T-helper 2 cell treated with Interferon-gamma antibody and Interleukin-4, amounts not matched to agents 5 μg/mL and 100 μg/mL, for 36 hours (primary cell): ENCODE data around the gene CARMIL1.

Experiments used
- DNase-seq: peaks from one replicate; pipeline ENCODE4 v3.0.0; 2021; ENCODE audit warnings: low spot score
- H3K27ac Mint-ChIP-seq: one replicate; pipeline ENCODE4 v1.8.0; 2021; ENCODE audit warnings: mild to moderate bottlenecking, mixed read lengths
- H3K27me3 Mint-ChIP-seq: one replicate; pipeline ENCODE4 v1.8.0; 2021; ENCODE audit warnings: low read depth, mixed read lengths
- H3K36me3 Mint-ChIP-seq: one replicate; pipeline ENCODE4 v1.8.0; 2021; ENCODE audit warnings: low read depth, mixed read lengths
- H3K4me1 Mint-ChIP-seq: one replicate; pipeline ENCODE4 v1.8.0; 2021; ENCODE audit warnings: low read depth, mixed read lengths
- H3K4me3 Mint-ChIP-seq: one replicate; pipeline ENCODE4 v1.8.0; 2022; ENCODE audit warnings: mild to moderate bottlenecking, moderate library complexity, mixed read lengths
- H3K9me3 Mint-ChIP-seq: one replicate; pipeline ENCODE4 v1.8.0; 2021; ENCODE audit warnings: mixed read lengths

The CARMIL1 gene

DNA sequence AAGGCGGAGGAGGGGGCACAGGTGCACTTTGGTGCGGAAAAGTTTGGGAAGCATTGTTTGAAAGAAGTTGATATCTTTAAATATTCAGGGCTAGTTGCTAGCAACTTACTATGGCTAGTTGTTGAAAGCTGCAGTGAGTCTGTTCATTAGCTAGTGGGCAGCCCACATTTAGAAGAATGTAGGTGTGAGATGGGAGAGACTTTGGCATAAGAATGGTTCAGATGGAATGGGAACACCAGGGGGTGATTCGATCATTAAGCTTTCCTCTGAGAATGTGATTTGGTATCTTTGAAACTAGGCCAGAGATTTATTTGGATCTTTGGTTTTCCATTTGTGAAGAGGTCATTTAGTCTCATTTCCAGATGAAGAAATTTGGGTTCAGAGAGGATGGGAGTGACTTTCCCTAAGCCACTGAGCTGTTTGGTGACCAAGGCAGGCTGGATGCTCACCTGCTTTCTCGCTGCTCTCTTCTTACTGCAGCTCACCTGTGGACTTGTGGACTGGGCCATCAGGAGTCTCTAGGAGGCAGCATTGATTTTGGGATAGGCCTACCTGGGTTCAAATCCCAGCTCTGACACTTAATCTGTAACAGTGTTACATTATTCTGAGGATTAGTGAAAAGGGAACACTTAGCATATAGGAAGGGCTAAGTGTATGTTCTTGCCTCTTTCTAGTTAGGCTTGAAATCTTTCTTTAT lies 62.9 kb downstream of the CARMIL1 start:
- no peaks in the 10 kb centered on the region for H3K4me1 Mint-ChIP-seq
- H3K27me3 Mint-ChIP-seq: no peaks in the 10 kb centered on the region
- no peak overlapping the region for H3K4me3 Mint-ChIP-seq
- no peaks in the 10 kb centered on the region for H3K36me3 Mint-ChIP-seq
- H3K27ac Mint-ChIP-seq: no peak overlapping the region
- no peaks in the 10 kb centered on the region for H3K9me3 Mint-ChIP-seq
- DNase-seq: no peak

DNA sequence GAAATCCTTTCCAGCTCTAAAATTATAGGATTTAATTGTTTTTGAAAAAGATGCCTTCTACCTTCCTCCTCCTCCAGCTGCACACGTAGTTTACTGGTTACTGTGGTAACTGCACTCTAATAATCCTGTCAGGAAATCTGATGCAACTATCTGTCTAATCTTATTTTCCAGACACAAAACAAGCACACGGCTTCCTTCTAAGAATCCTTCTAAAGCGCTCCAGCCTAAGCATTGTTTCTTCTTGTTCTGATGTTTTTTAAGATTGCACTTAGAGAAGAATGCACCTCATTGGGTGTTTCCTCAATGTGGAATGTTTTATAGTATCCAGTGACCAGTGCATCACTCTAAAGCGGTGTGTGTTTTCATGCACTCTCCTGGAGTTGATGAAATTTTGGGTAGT lies 63.6 kb downstream of the CARMIL1 start:
- H3K4me3 Mint-ChIP-seq: no peak overlapping the region
- no peaks in the 10 kb centered on the region for H3K4me1 Mint-ChIP-seq
- H3K27ac Mint-ChIP-seq: no peak overlapping the region
- DNase-seq: no peak
- H3K36me3 Mint-ChIP-seq: no peaks in the 10 kb centered on the region
- H3K27me3 Mint-ChIP-seq: no peaks in the 10 kb centered on the region
- H3K9me3 Mint-ChIP-seq: no peaks in the 10 kb centered on the region

DNA sequence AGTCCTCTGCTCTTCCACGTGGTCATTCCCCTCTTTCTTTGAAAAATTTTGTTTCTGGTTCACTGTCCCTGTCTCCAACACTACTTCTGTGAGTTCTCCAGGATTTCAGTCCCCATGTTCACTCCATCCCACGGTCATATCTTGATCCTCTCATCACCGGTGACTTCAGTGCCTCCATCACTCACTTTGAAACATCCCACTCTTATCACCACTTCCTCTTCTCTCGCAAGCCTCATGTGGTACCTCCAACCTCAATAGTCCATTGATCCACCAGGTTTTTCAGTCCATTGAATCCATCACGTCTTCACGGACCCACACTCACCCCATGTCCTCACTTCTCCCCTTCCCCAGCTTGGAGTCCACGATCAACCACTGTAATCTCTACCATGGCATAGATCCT lies 64.8 kb downstream of the CARMIL1 start:
- no peak for DNase-seq
- Mint-ChIP-seq H3K4me3 (no peak overlapping the region), H3K27me3 (no peaks in the 10 kb centered on the region), H3K9me3 (no peaks in the 10 kb centered on the region), H3K4me1 (no peaks in the 10 kb centered on the region), H3K27ac (no peak overlapping the region), H3K36me3 (no peaks in the 10 kb centered on the region)

DNA sequence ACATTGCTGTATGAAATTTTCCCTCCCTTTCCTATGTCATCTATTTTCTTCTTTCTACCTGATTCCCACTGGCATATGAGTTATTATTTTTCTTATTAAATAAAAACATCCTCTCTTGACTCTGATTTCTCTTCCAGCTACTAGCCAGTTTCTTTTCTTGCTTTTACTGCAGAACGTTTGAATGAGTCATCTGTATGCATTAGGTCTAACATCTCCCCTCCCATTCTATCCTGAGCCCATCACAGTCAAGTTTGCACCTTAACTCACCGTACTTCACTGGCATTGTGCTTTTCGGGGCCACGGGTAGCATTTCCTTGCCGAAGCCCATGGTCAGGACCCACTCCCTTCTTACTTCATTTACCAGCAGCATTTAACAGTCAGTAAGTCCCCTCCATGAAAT lies 65.7 kb downstream of the CARMIL1 start:
- no peak overlapping the region for H3K4me3 Mint-ChIP-seq
- no peaks in the 10 kb centered on the region for H3K9me3 Mint-ChIP-seq
- H3K27ac Mint-ChIP-seq: no peak overlapping the region
- H3K4me1 Mint-ChIP-seq: no peaks in the 10 kb centered on the region
- no peaks in the 10 kb centered on the region for H3K36me3 Mint-ChIP-seq
- DNase-seq: no peak
- H3K27me3 Mint-ChIP-seq: no peaks in the 10 kb centered on the region

DNA sequence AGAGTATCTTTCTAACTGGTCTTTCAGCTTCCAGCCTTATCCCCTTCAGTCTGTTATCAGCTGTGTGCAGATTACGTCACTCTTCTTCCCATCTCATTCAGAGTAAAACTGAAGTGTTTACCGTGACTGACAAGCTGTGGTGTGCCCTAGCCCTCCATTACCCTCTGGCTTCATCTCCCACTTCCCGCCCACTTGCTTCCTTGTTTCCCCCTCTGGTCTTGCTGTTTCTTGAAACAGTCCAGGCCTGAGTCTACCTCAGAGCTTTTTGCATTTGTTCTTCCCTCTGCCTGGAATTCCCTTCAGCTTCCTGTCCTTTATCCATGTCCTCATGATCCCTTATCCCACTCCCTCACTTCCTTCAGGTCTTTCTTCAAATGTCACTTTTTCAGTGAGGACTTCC lies 66.9 kb downstream of the CARMIL1 start:
- Mint-ChIP-seq H3K27me3 (no peaks in the 10 kb centered on the region), H3K27ac (no peak overlapping the region), H3K4me3 (no peak overlapping the region), H3K36me3 (no peaks in the 10 kb centered on the region), H3K9me3 (no peaks in the 10 kb centered on the region), H3K4me1 (no peaks in the 10 kb centered on the region)
- no peak for DNase-seq

DNA sequence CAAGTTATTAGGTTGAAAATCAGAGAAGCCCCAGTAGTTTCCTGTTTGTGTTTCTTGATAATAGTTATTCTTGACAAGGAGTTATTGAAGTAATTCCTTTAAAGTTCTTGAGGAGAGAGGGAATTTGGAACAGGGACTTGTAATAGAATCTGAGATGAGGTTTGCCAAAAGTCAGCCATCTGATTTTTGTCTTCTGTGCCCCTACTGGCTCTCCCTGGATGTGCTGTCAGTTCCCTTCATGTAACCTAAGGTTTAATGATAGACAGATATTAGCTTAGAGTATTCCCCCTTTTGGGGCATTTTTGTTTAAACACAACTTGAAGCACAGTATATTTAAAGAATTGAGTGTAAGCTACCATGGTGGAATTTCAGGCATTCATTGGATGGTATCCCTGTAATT lies 71.4 kb downstream of the CARMIL1 start:
- Mint-ChIP-seq H3K27ac (no peak overlapping the region), H3K9me3 (no peaks in the 10 kb centered on the region), H3K36me3 (no peaks in the 10 kb centered on the region), H3K4me3 (no peak overlapping the region), H3K27me3 (no peaks in the 10 kb centered on the region), H3K4me1 (no peaks in the 10 kb centered on the region)
- no peak for DNase-seq

DNA sequence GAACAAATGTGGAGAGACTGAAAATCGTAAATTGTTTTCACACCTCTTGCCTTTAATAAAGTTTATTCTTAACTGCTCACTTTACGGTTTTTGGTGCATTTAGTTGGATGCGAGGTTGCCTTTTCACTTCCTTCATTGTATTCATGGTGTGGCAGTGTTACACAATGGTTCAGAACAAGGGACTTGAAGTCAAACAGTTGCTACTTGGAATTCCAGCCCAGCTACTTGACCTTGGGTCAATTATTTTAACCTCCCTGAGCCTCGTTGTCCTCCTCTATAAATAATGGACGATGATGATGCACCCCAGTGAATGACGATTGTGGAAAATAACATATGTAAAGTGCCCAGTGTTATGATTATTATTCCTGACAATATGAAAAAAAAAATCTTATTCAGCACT lies 72.3 kb downstream of the CARMIL1 start:
- no peaks in the 10 kb centered on the region for H3K27me3 Mint-ChIP-seq

DNA sequence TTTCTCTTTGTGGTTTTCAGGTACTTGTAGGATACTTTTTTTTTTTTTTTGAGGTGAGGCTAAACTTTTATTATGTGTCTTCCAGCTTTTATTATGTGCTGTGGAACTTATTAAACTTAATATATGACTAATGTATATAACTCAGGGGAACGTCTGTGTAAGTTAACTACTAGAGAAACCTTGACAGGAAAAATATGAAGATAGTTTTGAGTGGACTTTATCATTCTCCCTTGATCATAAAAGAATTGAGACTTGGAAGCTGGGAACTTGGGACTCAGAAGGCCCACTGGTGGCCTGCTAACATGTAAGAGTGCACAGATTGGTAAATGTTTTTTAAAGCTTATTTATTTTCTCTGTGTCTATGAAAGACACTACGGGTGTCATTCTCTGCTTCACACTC lies 73.1 kb downstream of the CARMIL1 start:
- H3K4me3 Mint-ChIP-seq: no peak overlapping the region
- H3K36me3 Mint-ChIP-seq: no peaks in the 10 kb centered on the region

More for the DNA sequence above, 72.3 kb downstream of the CARMIL1 start:
- Mint-ChIP-seq H3K36me3 (no peaks in the 10 kb centered on the region), H3K4me1 (no peaks in the 10 kb centered on the region), H3K27ac (no peak overlapping the region), H3K9me3 (no peaks in the 10 kb centered on the region), H3K4me3 (no peak overlapping the region)
- DNase-seq: no peak

DNA sequence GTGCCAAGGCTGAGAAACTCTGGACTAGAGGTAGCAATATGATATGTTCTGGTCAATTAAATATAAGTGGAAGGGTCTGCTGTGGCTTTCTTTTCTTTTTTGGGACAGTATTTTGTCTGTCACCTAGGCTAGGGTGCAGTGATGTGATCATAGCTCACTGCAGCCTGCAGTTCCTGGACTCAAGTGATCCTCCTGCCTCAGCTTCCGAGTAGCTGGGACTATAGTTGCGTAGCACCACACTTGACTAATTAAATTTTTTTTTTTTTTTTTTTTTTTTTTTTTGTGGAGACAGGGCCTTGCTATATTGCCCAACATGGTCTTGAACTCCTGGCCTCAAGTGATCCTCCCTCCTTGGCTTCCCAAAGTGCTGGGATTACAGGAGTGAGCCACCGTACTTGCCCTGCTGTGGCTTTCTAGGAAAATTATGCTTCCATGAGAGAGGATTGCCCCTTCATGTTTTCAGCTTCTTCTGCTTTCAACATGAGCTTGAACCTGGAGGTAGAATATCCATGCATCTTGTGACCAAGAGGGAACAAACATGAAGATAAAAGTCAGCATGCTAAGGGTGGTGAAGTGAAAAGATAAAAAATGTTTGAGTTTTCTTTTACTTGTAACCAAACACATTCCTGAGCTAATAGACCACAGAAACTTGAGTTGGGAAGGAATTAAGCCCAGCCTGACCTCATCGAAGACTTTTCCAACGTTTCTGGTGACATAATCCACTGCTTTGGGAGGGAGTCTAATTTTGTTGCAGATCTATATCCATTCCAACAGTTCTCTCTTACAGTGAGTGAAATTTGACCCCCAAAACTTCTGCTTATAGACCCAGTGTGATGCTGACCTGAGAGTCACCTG lies 75.1 kb downstream of the CARMIL1 start:
- H3K36me3 Mint-ChIP-seq: no peaks in the 10 kb centered on the region
- no peaks in the 10 kb centered on the region for H3K27me3 Mint-ChIP-seq
- H3K27ac Mint-ChIP-seq: no peak overlapping the region
- H3K9me3 Mint-ChIP-seq: no peaks in the 10 kb centered on the region
- H3K4me1 Mint-ChIP-seq: no peaks in the 10 kb centered on the region
- DNase-seq: no peak
- H3K4me3 Mint-ChIP-seq: no peak overlapping the region

More for the DNA sequence above, 73.1 kb downstream of the CARMIL1 start:
- no peak overlapping the region for H3K27ac Mint-ChIP-seq
- no peaks in the 10 kb centered on the region for H3K9me3 Mint-ChIP-seq
- no peak for DNase-seq
- no peaks in the 10 kb centered on the region for H3K4me1 Mint-ChIP-seq
- no peaks in the 10 kb centered on the region for H3K27me3 Mint-ChIP-seq

DNA sequence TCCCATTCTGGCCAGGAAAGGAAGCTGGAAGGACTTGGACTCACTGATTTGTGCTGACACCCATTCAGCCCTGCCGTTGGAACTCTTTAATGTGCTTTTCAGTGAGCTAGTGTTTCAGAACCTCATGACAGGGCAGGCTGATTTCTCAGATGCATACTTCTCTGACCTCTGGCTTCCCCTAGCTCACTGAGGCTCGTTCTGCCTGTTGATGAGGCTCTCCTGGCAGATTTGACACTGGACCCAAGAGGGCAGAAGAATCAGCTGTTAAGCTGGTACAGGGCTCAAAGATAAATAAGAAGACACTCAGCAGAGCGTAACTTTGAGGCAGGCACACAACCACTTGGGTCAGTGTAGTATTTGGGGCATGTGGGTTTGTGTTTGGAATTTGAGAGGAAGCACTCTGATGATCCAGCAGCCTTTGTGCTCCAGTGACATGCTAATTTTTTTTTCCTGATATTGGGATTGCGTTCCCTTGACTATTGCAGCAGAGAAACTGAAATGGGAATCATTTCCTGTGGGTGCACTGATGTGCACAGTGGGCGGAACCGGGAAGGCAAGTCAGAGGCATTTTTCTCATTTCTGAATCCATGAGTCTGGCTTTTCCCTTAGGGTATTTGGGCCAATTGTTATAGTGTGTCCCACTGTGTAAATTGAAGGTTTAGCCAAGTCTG lies 80.2 kb downstream of the CARMIL1 start:
- Mint-ChIP-seq H3K4me1 (no peaks in the 10 kb centered on the region), H3K36me3 (no peaks in the 10 kb centered on the region), H3K27ac (no peak overlapping the region), H3K27me3 (no peaks in the 10 kb centered on the region), H3K9me3 (no peaks in the 10 kb centered on the region), H3K4me3 (no peak overlapping the region)
- no peak for DNase-seq

DNA sequence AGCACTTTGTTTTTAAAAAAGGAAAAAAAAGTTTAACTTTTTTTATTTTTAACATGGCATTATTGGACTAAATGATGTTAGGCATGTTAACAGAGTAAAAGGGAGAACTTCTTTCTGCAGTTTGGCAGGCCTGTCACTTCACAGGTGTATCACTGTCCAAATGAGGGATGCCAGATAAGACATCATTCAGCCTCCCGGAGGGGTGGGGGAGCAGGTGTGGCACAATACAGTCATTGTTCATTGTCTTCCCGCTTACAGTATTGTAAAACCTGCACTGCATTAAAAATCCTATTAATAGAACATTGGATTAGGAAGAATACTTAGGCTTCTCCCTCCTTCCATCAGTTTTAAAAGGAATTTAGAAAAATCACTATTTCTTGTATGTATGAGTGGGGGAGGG lies 80.7 kb downstream of the CARMIL1 start:
- Mint-ChIP-seq H3K9me3 (no peaks in the 10 kb centered on the region), H3K4me1 (no peaks in the 10 kb centered on the region), H3K27me3 (no peaks in the 10 kb centered on the region), H3K27ac (no peak overlapping the region), H3K36me3 (no peaks in the 10 kb centered on the region), H3K4me3 (no peak overlapping the region)
- no peak for DNase-seq

DNA sequence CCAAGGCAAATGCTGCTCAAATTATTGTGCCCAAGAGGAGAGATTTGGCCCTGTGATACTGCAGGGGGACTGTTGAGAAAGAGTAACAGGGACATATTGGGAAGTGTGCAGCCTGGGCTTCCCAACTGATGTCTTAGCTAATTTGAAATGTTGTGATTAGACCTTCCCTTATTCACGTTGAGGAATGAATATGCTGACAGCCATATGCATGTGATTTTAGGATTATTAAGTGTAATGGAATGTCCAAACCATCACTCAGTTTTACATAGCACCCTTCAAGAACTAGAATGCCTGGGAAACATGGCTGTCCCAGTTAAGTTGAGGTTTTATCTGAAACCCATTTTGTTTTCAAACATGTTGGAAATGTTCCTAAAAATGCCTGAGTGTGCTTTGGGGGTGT lies 81.4 kb downstream of the CARMIL1 start:
- Mint-ChIP-seq H3K4me3 (no peak overlapping the region), H3K4me1 (no peaks in the 10 kb centered on the region), H3K9me3 (no peaks in the 10 kb centered on the region), H3K27me3 (no peaks in the 10 kb centered on the region), H3K36me3 (no peaks in the 10 kb centered on the region), H3K27ac (no peak overlapping the region)
- no peak for DNase-seq

DNA sequence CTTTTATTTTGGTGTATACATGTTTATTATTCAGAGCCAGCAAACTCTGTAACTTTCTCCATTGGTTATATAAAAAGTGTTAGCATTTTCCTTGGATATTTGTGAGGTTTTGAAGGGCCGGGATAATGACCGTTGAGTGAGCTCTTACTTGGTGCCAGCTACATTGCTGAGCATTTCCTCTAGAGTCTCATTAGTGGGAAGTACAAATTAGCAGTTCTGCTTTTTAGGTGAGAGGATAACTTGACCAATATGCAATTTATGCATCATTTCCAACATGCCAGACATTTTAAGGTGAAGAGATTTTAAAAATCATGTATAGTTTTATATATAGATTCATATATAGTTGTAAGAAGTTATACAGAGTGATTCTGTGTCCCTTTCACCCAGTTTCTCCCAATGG lies 84.3 kb downstream of the CARMIL1 start:
- Mint-ChIP-seq H3K9me3 (no peaks in the 10 kb centered on the region), H3K36me3 (no peaks in the 10 kb centered on the region), H3K27me3 (no peaks in the 10 kb centered on the region), H3K4me1 (peaks cover 17% of the 10 kb centered on the region), H3K27ac (no peak overlapping the region), H3K4me3 (no peak overlapping the region)
- DNase-seq: no peak

DNA sequence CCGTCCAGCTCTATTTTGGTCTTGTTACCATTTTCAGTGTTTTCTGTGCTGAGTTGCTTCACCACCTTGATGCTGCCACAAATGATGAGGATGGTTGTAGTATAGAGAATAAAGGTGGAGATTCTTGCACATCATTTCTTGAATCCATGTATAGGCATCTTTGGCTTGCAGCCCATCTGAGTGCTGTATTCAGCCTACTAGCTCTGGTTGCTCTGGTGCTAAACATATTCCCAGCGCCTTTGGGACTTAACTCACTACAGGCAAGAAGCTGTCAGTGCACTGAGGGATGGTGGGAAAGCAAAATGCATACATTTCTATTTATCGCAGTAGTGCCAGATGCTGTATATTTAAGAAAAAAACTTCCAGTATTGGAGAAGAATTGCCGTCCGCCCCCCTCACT lies 86.0 kb downstream of the CARMIL1 start:
- Mint-ChIP-seq H3K9me3 (no peaks in the 10 kb centered on the region), H3K36me3 (no peaks in the 10 kb centered on the region), H3K27ac (no peak overlapping the region), H3K4me1 (peaks cover 32% of the 10 kb centered on the region), H3K27me3 (no peaks in the 10 kb centered on the region), H3K4me3 (no peak overlapping the region)
- DNase-seq: no peak
